SK-N-SH (cell line): ENCODE results near the gene PBRM1. TPM values are rescaled to one million over a fixed set of nuclear protein-coding genes. Genes with fewer than 3 reads are reported as not detected.

Experiments
- CTCF ChIA-PET: fragments of 300-600, 350-600 bp; formaldehyde crosslinking; extraction: SDS; loops from one replicate; lab custom pipeline; 2021; lab: Yijun Ruan, JAX
- POLR2A ChIA-PET: fragments of 350-600 bp; sonication (Branson Sonifier 250); formaldehyde crosslinking; extraction: SDS; loops from one replicate; lab custom pipeline; 2020; ENCODE audit warnings: antibody characterized with exemption, inconsistent platforms; lab: Yijun Ruan, JAX
- DNase-seq: peaks from one replicate; pipeline ENCODE4 v3.0.0; 2012
- H2AFZ ChIP-seq: fragments of 200-600 bp; sonication (generic); 2 replicates; pipeline ENCODE4 v1.8.1; 2016; ENCODE audit warnings: antibody characterized with exemption, mild to moderate bottlenecking, low read depth
- H3F3A ChIP-seq: fragments of 200-600 bp; sonication (generic); replicated peaks from 2 replicates; pipeline ENCODE3; 2016; ENCODE audit warnings: antibody characterized with exemption, mild to moderate bottlenecking; ENCODE audit not compliant: insufficient read depth
- H3K27ac ChIP-seq, 2 experiments: fragments of 200-500 bp in 1 of 2; fragments of 200-600 bp in 1 of 2; sonication (Bioruptor generic) in 1 of 2; sonication (generic), shearing (Covaris generic) in 1 of 2; 2 replicates each; pipeline versions ENCODE4 v1.5.1 to v1.6.1; 2014 to 2016; ENCODE audit warnings: low read depth in 2 of 2, inconsistent platforms in 1 of 2, low read length in 1 of 2, mild to moderate bottlenecking in 1 of 2, mixed read lengths in 1 of 2
- H3K27me3 ChIP-seq: fragments of 200-600 bp; sonication (generic), shearing (Covaris generic); 2 replicates; pipeline ENCODE4 v1.6.1; 2016; ENCODE audit warnings: mixed run types; ENCODE audit not compliant: insufficient read depth
- H3K36me3 ChIP-seq, 2 experiments: fragments of 200-500 bp in 1 of 2; fragments of 200-600 bp in 1 of 2; sonication (Bioruptor generic) in 1 of 2; sonication (generic) in 1 of 2; replicated peaks in 1 of 2; 2 replicates each; pipeline versions ENCODE3 to v1.5.1; 2014 to 2016; ENCODE audit warnings: low read length in 1 of 2, mild to moderate bottlenecking in 1 of 2; ENCODE audit not compliant: insufficient read depth in 2 of 2, control insufficient read depth in 1 of 2
- H3K4me1 ChIP-seq, 2 experiments: fragments of 200-500 bp in 1 of 2; fragments of 200-600 bp in 1 of 2; sonication (Bioruptor generic) in 1 of 2; sonication (generic), shearing (Covaris generic) in 1 of 2; 2 replicates each; pipeline versions ENCODE4 v1.5.1 to v1.6.1; 2014 to 2016; ENCODE audit warnings: low read depth in 1 of 2, low read length in 1 of 2, mixed run types in 1 of 2; ENCODE audit not compliant: insufficient read depth in 2 of 2, control insufficient read depth in 1 of 2
- H3K4me2 ChIP-seq: fragments of 200-600 bp; sonication (generic), shearing (Covaris generic); 2 replicates; pipeline ENCODE4 v1.6.1; 2017; ENCODE audit warnings: mixed run types
- H3K4me3 ChIP-seq, 2 experiments: fragments of 200-500 bp in 1 of 2; fragments of 200-600 bp in 1 of 2; sonication (Bioruptor generic) in 1 of 2; sonication (generic), shearing (Covaris generic) in 1 of 2; 2 replicates each; pipeline versions ENCODE4 v1.5.1 to v1.8.1; 2014 to 2016; ENCODE audit warnings: low read depth in 2 of 2, inconsistent platforms in 1 of 2, low read length in 1 of 2, mild to moderate bottlenecking in 1 of 2, mixed read lengths in 1 of 2, moderate library complexity in 1 of 2
- H3K79me2 ChIP-seq: fragments of 200-600 bp; sonication (generic); 2 replicates; pipeline ENCODE4 v1.8.1; 2017; ENCODE audit warnings: mild to moderate bottlenecking; ENCODE audit not compliant: insufficient read depth
- H3K9ac ChIP-seq: fragments of 200-600 bp; sonication (generic); 2 replicates; pipeline ENCODE4 v1.6.1; 2017; ENCODE audit warnings: mixed run types
- H3K9me2 ChIP-seq: fragments of 200-600 bp; sonication (generic); 2 replicates; pipeline ENCODE4 v1.6.1; 2017; ENCODE audit warnings: mixed run types
- H3K9me3 ChIP-seq: fragments of 200-600 bp; sonication (generic); 2 replicates; pipeline ENCODE4 v1.6.1; 2017; ENCODE audit warnings: mixed run types, mild to moderate bottlenecking, moderate library complexity
- H4K20me1 ChIP-seq: fragments of 200-600 bp; sonication (generic); 2 replicates; pipeline ENCODE4 v1.6.1; 2017; ENCODE audit warnings: mild to moderate bottlenecking, mixed run types; ENCODE audit not compliant: insufficient read depth
- EZH2phosphoT487 ChIP-seq: fragments of 200-600 bp; sonication (generic); IDR thresholded peaks from 2 replicates; pipeline ENCODE4 v1.6.1; 2017; ENCODE audit warnings: low read depth, mixed run types, mild to moderate bottlenecking, antibody characterized with exemption, moderate library complexity, borderline replicate concordance
- GATA2 ChIP-seq: sonication (generic); formaldehyde crosslinking; IDR thresholded peaks from 2 replicates; pipeline ENCODE4 v1.5.0; 2020; ENCODE audit warnings: mild to moderate bottlenecking, missing genetic modification reagents
- NRF1 ChIP-seq: IDR thresholded peaks from 2 replicates; pipeline ENCODE4 v1.6.1; 2012; ENCODE audit warnings: low read depth, mild to moderate bottlenecking, low read length
- RXRA ChIP-seq: IDR thresholded peaks from 2 replicates; pipeline ENCODE4 v1.4.0; 2012; ENCODE audit warnings: low read depth, mild to moderate bottlenecking, borderline replicate concordance
- SMC3 ChIP-seq: IDR thresholded peaks from 2 replicates; pipeline ENCODE4 v1.6.1; 2012; ENCODE audit warnings: low read depth, low read length, improper control_type of control experiment
- TAF1 ChIP-seq: IDR thresholded peaks from 2 replicates; pipeline ENCODE4 v1.6.1; 2012; ENCODE audit warnings: low read depth, mild to moderate bottlenecking, low read length, moderate library complexity, borderline replicate concordance
- TCF12 ChIP-seq: IDR thresholded peaks from 2 replicates; pipeline ENCODE4 v1.4.0; 2012
- USF1 ChIP-seq: IDR thresholded peaks from 2 replicates; pipeline ENCODE4 v1.4.0; 2012; ENCODE audit warnings: low read depth, borderline replicate concordance
- ZBTB33 ChIP-seq: IDR thresholded peaks from 2 replicates; pipeline ENCODE4 v1.4.0; 2012; ENCODE audit warnings: low read depth, borderline replicate concordance
- whole genome bisulfite sequencing: methylation state at CpG from one replicate; pipeline ENCODE4 v1.1.6; 2017; ENCODE audit warnings: low lambda C conversion rate; 5-methylcytosine and 5-hydroxymethylcytosine counted together
- polyA plus RNA-seq, 3 experiments: library from polyadenylated mRNA; depleted of rRNA; stranded (reverse); fragments of >200 nt; gene quantifications; 2 replicates each; pipeline ENCODE4 v1.2.3, GENCODE V29; 2012

PBRM1 gene
- polyA plus RNA-seq, 1 of the 3 experiments (the other 2 are of a cell fraction): 14.3 TPM

GRCh38 chr3:52689151-52689550 is 3.4 kb upstream of the PBRM1 start:
- peaks cover 65 to 72% of the 10 kb centered on the region in 2 experiments for H3K36me3 ChIP-seq
- H3K9ac ChIP-seq: no peak overlapping the region
- no peak for DNase-seq
- no peak overlapping the region for H3K4me2 ChIP-seq
- no peak overlapping the region for H3K4me3 ChIP-seq
- no peaks in the 10 kb centered on the region for H3K9me2 ChIP-seq
- peaks cover 5 to 13% of the 10 kb centered on the region in 2 experiments; a peak in 2 of 4 replicates for H3K4me1 ChIP-seq
- 67% methylated on average over 3 of the region's 3 CpGs for WGBS
- CTCF ChIA-PET: interaction anchor here (1.4 kb wide), 1 partner anchor 16 kb away, joined by 3 read pairs; no protein-coding TSS in a partner anchor
- no peak for TF ChIP-seq SMC3
- no peaks in the 10 kb centered on the region for H3K27me3 ChIP-seq
- no peaks in the 10 kb centered on the region for H4K20me1 ChIP-seq
- peaks cover 72% of the 10 kb centered on the region for H3K79me2 ChIP-seq
- H3F3A ChIP-seq: peaks cover 34% of the 10 kb centered on the region
- no peak overlapping the region for H2AFZ ChIP-seq
- H3K9me3 ChIP-seq: no peaks in the 10 kb centered on the region
- H3K27ac ChIP-seq: no peak overlapping the region
- POLR2A ChIA-PET: interaction anchor here (1.3 kb wide), 1 partner anchor 8 kb away, joined by 5 read pairs; no protein-coding TSS in a partner anchor

GRCh38 chr3:52688266-52688665 is 2.6 kb upstream of the PBRM1 start:
- Histone ChIP-seq H3K4me2 (no peak overlapping the region), H3K9me3 (no peaks in the 10 kb centered on the region), H3K4me1 (peaks cover 5 to 13% of the 10 kb centered on the region in 2 experiments; a peak in 2 of 4 replicates), H4K20me1 (no peaks in the 10 kb centered on the region), H3K36me3 (peaks cover 57 to 64% of the 10 kb centered on the region in 2 experiments), H3K9me2 (no peaks in the 10 kb centered on the region), H3K27ac (no peak overlapping the region), H3K9ac (no peak overlapping the region), H3K4me3 (no peak overlapping the region), H3K79me2 (peaks cover 81% of the 10 kb centered on the region), H3K27me3 (no peaks in the 10 kb centered on the region), H2AFZ (no peak overlapping the region), H3F3A (peaks cover 25% of the 10 kb centered on the region)
- no peak for TF ChIP-seq TAF1
- TF ChIP-seq RXRA: no peak
- no peak for TF ChIP-seq GATA2 (CRISPR knock-in tag)
- no peak for TF ChIP-seq USF1
- TF ChIP-seq EZH2phosphoT487: no peak
- TF ChIP-seq TCF12: no peak
- TF ChIP-seq ZBTB33: no peak
- no peak for TF ChIP-seq NRF1
- ChIA-PET POLR2A (interaction anchor here (1.3 kb wide), 1 partner anchor 9 kb away, joined by 5 read pairs; no protein-coding TSS in a partner anchor), CTCF (no interaction called here)
- DNase-seq: no peak
- 83% methylated on average over 6 of the region's 6 CpGs for WGBS
